HUDEP-2 (cell line): ENCODE results near the gene FIGN.

Experiments used
- DNase-seq, 76 experiments: peaks; one replicate each; lab custom pipeline; 2025; ENCODE audit not compliant: unreplicated experiment in 76 of 76; lab: John Stamatoyannopoulos, UW

Gene FIGN

DNA sequence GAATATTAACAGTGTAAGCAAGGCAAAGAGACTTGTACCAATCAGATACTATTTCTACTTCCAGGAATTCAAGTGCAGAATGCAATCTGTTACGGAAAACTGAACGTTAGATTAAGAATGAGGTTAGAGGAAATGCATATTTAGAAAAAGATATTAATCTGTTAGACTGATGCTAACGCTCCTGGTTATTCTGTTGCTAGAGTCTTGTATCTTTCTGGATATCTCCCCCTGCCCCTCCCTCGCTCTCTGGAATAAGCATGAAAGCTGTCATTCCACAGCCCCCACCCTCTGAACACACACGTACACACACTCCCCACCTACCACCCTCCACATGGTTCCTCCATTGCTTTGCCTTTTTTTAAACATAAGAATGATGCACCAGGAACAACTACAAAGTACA, 24.1 kb downstream of the FIGN start:
- DNase-seq = no peak

- DNase-seq = no peak
These were observed 24.6 kb downstream of the FIGN start for GRCh38 chr2:163711258-163711657.

DNA sequence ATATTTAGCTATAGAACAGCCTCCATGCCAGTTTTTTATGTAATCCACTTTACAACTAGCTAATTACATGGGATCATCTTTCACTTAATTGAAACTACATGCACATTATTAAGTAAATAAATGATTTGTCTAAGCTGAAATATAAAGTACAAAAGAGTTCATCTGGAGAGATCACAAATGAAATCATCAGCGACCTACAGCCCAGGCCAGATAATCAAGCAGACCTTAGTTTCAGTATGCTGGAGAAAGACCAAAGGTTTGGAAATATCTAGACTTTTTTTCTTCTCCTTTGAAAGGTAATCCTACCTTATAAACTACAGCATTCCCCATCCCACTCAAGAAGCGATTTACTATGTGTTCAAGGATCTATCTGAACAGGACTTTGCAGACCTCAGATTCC, 26.5 kb downstream of the FIGN start:
- no peak for DNase-seq

DNA sequence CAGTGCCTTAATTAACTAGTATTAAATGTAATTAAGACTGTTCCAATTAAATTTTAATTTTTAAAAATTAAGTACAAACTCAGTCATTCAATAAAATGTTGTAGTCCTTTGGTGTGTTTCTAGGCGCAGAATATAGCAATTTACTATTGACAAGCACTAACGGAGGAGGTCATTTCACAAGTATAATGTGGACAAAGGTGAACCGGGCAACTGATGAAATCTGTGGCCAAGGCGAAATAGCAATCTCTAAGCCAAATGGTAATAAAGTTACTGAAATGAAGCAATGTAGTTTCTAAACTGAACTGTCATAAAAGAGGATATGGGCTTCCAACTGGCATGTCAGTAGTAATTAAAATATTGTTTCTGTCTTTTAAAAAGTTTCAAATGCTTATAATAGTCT, 27.5 kb downstream of the FIGN start:
- no peak for DNase-seq

DNA sequence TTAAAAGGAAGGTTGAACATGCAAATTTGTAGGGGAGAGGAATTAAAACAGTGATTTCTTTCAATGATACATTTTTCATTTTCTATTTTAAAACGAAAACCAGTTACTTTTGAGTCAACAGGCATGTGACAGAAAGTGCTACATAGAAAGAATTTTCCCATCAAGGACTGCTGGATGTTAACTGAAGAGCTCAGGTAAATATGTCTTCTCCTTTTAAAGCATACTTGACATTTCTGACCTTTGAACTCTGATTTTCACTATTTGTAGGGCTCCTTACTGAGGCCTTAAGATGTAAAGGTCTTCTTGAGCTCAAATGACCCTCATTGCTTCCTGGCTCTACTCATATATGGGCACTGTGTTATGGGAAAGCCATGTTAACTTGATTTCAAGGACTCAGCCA, 32.4 kb downstream of the FIGN start:
- DNase-seq = no peak

DNA sequence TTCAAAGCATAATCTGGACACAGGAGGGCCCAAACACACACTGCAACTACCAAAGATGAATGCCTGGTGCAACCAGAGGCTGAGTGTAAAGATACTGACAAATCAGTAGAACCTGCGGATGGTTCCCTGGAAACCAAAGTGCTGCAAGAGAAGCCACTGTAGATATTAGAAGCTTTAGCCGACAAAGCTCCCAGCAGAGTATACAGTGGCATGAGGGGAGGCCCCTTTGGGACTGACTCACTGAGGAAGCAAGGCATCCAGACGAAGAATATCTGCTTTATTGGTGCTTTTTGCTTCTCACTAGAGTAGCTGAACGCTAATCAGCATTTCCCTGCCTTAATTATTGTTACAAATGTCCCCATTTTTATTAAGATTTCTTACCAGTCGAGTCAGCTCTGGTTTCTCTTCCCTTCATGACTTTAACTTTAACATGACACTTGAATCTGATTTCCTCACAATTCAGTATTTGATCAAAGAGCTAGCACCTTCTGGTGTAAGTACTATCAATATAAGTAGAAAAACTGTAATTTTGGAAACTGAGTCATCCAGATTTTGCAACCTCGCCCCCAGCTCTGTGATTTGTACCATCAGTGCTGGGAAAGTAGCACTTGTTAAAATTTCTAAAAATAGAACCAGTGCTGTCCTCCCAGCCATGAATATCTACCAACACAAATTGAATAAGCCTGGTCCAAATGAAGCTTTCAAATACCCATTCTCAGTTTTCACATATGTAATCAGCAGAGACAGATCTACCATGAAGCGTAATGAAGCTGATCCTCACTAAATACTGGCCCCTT, 34.2 kb downstream of the FIGN start:
- no peak for DNase-seq

GRCh38 chr2:163698857-163699256, 37.0 kb downstream of the FIGN start:
- DNase-seq = no peak

GRCh38 chr2:163697846-163698637, 37.8 kb downstream of the FIGN start:
- no peak for DNase-seq

GRCh38 chr2:163697429-163697828, 38.4 kb downstream of the FIGN start:
- no peak for DNase-seq

- DNase-seq = no peak
These were observed 42.3 kb downstream of the FIGN start for GRCh38 chr2:163693484-163693883.

- no peak for DNase-seq
These were observed 43.0 kb downstream of the FIGN start for GRCh38 chr2:163692611-163693482.

- no peak for DNase-seq
These were observed 43.7 kb downstream of the FIGN start for GRCh38 chr2:163692081-163692480.

DNA sequence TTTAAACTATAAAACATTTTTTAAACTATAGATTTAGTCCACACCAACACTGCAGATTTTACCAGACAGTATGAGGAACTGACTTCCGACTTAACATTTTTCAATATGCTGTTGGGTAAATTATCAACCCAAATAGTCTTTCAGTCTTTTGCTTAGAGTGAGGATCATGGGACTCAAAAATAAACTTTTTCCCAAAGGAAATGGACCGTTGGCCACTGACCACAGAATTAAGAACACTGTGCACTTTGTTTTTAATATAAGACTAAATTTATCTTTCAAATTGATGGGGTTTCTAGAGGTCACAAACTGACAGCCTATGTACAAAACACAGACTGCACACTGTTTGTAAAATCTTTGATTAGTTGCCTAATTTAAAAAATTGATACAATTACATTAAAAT, 44.9 kb downstream of the FIGN start:
- no peak for DNase-seq

DNA sequence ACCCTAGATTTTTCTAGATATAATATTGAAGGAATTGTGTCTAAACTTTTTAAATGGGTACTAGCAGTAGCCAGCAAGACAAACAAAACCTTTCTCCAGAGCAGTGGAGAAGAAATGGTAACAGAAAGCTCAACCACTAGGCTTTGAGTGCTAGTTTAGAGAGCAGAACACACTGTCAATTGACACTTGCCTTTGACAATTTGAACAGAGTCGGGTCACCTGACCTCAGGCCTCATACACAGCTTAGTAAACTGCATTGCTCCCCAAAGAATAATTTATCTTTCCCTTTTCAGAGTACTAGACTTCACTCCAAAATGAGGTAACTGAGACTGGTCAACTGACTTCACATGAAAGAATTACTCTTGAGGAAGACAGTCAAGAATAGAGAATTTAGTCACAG, 48.6 kb downstream of the FIGN start:
- DNase-seq = no peak

DNA sequence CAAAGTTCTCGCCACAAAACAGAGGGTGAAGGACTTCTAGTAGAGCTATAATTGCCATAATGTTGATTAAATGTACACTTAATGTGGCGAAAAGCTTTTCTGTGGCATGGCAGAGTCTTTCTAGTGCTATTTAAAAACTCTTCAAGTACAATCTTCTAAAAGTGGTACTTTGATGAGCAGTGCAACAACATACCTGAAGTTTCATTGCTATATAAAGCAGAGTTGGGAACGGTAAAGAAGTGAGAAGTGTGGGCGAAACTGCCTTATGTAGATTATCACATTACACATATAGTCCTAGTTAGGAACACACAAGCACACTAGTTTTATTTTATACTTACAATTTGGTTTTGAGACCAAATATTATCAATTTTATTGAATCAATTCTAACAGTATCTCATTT, 49.5 kb downstream of the FIGN start:
- no peak for DNase-seq

DNA sequence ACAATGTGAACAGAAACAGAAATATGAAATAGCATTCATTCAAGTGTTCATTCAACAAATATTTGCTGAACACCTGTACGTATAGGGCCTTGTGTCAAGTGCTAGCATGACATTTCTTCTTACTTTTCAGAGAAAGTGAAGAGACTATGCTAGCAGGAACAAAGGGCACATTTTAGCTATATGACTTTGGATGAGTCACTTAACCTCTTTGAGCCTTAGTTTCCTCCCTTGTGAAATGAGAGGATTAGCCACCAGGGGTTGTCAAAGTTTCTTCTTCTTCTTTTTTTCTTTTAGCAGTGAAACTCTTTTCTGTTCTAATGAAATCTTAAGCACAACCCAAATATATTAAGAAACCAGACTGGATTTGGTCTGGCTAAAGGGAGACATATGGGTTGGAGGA, 53.1 kb downstream of the FIGN start:
- DNase-seq = no peak

- DNase-seq = no peak
These were observed 54.1 kb downstream of the FIGN start for GRCh38 chr2:163681745-163682144.

- DNase-seq = no peak
These were observed 60.4 kb downstream of the FIGN start for GRCh38 chr2:163675388-163675787.

DNA sequence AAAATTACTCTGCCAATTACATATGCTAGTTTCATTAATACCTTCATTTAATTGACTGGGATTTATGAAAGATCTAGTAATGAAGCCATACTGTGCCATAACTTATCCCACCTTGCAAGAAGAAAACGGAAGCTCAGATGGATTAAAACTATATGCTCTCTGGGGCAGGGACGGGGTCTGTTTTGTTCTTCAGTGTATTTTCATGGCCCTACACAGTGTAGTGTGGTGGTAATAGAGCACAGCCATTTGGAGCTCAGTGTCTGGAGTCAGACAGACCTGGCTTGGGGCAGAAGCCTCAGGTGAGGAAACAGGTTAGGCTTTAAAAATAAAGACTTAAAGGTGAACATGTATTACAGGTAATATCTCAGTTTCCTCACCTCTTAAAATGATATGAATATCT, 62.3 kb downstream of the FIGN start:
- no peak for DNase-seq

- DNase-seq = no peak
These were observed 64.9 kb downstream of the FIGN start for GRCh38 chr2:163670929-163671328.

DNA sequence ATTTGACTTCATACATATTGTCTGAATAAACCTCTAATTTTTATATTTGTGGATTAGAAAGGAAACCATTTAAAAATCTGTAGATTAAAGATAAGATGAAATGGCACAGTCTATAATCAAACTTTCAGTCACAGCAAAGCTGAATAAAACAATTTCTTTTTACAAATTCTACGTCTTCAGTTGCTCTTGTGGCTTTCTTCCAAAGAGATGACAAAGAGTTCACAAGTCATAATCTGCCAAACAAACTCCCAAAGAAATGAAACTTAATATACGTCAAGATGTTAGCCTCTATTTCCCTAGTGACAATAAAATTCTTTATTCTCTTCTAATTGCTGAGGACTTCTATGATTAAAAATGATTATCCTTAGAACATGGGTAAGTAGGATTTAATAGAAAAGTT, 66.3 kb downstream of the FIGN start:
- no peak for DNase-seq
